ENCODE measurements around the gene C4orf54. TPM values are rescaled to one million over a fixed set of nuclear protein-coding genes. Genes with fewer than 3 reads are reported as not detected.

Gene C4orf54
- polyA plus RNA-seq, 3 donors from 2014 or later, result not detected

GRCh38 chr4:99648321-99648720 lies 9.3 kb downstream of the C4orf54 start:
- no peak for DNase-seq
- Mint-ChIP-seq H3K9me3 (peaks cover 0 to 3% (median 0%) of the 10 kb centered on the region in 6 donors), H3K27me3 (ENCODE audit: low read depth in 3 of 3) (peaks cover 0 to 6% (median 0%) of the 10 kb centered on the region in 3 donors), H3K27ac (no peak overlapping the region), H3K4me1 (no peaks in the 10 kb centered on the region), H3K4me3 (no peak overlapping the region), H3K36me3 (no peaks in the 10 kb centered on the region)

- Mint-ChIP-seq H3K27ac (no peak overlapping the region), H3K36me3 (no peaks in the 10 kb centered on the region), H3K9me3 (peaks cover 0 to 3% (median 0%) of the 10 kb centered on the region in 6 donors)
Observed at GRCh38 chr4:99647071-99647470, 10.6 kb downstream of the C4orf54 start.

DNA sequence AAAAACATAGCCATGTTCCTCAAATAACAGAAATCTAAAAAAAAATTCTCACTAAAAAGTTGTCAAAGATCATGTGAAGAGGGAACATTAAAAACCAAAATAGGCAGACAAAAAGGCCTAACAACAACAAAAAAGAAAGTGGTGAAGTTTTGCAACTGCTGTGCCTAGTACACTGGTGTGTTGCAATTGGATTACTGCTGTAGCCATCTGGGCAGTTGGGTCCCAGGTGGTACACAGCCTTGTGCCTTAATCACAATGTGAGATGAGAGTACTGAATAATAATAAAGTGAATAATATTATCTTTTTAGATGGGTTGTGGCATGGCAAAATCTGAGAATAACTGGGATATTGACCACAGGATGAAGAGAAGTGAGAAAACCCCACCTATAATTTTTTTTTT lies 12.0 kb downstream of the C4orf54 start:
- H3K9me3 Mint-ChIP-seq, result peaks cover 0 to 3% (median 0%) of the 10 kb centered on the region in 6 donors
- H3K27ac Mint-ChIP-seq, result no peak overlapping the region
- no peaks in the 10 kb centered on the region for H3K4me1 Mint-ChIP-seq
- DNase-seq, result no peak
- no peaks in the 10 kb centered on the region for H3K36me3 Mint-ChIP-seq
- H3K4me3 Mint-ChIP-seq, result no peak overlapping the region
- H3K27me3 Mint-ChIP-seq (ENCODE audit: low read depth in 3 of 3), result peaks cover 0 to 9% (median 0%) of the 10 kb centered on the region in 3 donors

More at GRCh38 chr4:99647071-99647470, 10.6 kb downstream of the C4orf54 start:
- no peak for DNase-seq
- Mint-ChIP-seq H3K4me1 (no peaks in the 10 kb centered on the region), H3K27me3 (ENCODE audit: low read depth in 3 of 3) (peaks cover 0 to 9% (median 0%) of the 10 kb centered on the region in 3 donors), H3K4me3 (no peak overlapping the region)

DNA sequence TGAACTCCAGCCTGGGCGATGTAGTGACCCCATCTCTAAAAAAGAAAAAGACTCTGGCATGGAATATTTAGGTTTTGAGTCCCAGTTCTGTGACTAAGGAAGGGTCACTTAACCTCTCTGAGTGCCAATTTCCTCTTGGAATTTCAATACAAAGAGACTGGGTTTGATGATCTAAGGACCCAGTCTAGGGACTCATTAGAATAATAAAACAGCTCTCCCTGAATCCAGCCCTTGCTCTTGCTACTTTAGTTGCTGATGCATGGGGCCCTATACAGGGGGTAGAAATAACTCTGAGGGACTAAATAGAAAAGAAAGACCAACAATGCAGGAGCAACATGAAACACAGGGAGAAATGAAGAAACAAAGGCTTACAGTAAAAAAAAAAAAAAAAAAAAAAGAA lies 12.6 kb downstream of the C4orf54 start:
- Mint-ChIP-seq H3K36me3 (no peaks in the 10 kb centered on the region), H3K27me3 (ENCODE audit: low read depth in 3 of 3) (peaks cover 0 to 9% (median 0%) of the 10 kb centered on the region in 3 donors), H3K27ac (no peak overlapping the region), H3K4me3 (no peak overlapping the region), H3K9me3 (peaks cover 0 to 3% (median 0%) of the 10 kb centered on the region in 6 donors), H3K4me1 (no peaks in the 10 kb centered on the region)
- no peak for DNase-seq

DNA sequence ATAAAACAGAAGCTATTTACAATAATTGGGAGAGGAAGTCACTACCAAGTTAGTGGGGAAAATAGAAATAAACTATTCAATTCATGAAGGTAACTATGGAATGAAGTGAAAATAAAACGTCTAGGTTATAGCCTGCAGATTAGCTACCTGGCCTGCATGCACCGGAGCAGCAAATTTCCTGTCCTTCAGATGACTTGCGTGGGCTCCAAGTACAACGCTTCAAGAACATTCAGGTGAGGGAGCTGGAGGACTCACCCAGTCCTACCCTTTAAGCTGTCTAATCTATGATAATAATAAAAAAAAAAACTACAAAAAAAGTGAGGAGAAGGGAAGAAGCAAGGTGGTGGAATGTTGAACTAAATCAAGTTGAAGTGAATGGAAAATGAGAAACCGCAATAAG lies 13.2 kb downstream of the C4orf54 start:
- Mint-ChIP-seq H3K4me1 (no peaks in the 10 kb centered on the region), H3K4me3 (no peak overlapping the region), H3K9me3 (peaks cover 0 to 3% (median 0%) of the 10 kb centered on the region in 6 donors), H3K36me3 (no peaks in the 10 kb centered on the region), H3K27me3 (ENCODE audit: low read depth in 3 of 3) (peaks cover 0 to 7% (median 0%) of the 10 kb centered on the region in 3 donors), H3K27ac (no peak overlapping the region)
- no peak for DNase-seq

- H3K36me3 Mint-ChIP-seq, result no peaks in the 10 kb centered on the region
- no peak for DNase-seq
- no peak overlapping the region for H3K4me3 Mint-ChIP-seq
- no peak overlapping the region for H3K27ac Mint-ChIP-seq
- peaks cover 0 to 5% (median 0%) of the 10 kb centered on the region in 3 donors for H3K27me3 Mint-ChIP-seq (ENCODE audit: low read depth in 3 of 3)
- peaks cover 0 to 3% (median 0%) of the 10 kb centered on the region in 6 donors for H3K9me3 Mint-ChIP-seq
- no peaks in the 10 kb centered on the region for H3K4me1 Mint-ChIP-seq
Observed at GRCh38 chr4:99642725-99643489, 14.7 kb downstream of the C4orf54 start.

GRCh38 chr4:99640676-99641075 lies 17.0 kb downstream of the C4orf54 start:
- DNase-seq, result no peak
- Mint-ChIP-seq H3K27me3 (ENCODE audit: low read depth in 3 of 3) (peaks cover 0 to 9% (median 6%) of the 10 kb centered on the region in 3 donors), H3K36me3 (no peaks in the 10 kb centered on the region), H3K9me3 (peaks cover 0 to 3% (median 0%) of the 10 kb centered on the region in 6 donors), H3K4me1 (no peaks in the 10 kb centered on the region), H3K27ac (no peak overlapping the region), H3K4me3 (no peak overlapping the region)

DNA sequence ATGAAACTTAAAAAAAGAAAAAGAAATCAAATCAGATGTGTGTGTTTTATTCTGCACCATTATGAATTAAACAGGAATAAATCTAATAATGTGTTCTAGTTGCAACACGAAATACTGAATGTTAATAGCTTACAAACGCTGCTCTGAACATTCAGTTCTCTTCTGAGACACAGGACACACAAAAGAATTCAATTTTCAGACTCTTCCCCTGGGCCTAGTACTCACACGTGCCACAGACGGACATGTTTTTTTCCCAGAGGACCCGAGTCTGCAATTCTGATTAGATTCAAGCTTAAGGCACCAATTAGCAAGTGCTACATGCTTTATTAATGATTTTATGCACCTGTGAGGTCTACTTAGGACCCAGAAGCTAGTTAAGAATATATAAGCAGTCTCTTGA lies 20.5 kb downstream of the C4orf54 start:
- Mint-ChIP-seq H3K36me3 (no peaks in the 10 kb centered on the region), H3K4me3 (no peak overlapping the region), H3K27ac (no peak overlapping the region), H3K27me3 (ENCODE audit: low read depth in 3 of 3) (peaks cover 0 to 8% (median 8%) of the 10 kb centered on the region in 3 donors), H3K4me1 (no peaks in the 10 kb centered on the region), H3K9me3 (no peaks in the 10 kb centered on the region)
- DNase-seq, result no peak

DNA sequence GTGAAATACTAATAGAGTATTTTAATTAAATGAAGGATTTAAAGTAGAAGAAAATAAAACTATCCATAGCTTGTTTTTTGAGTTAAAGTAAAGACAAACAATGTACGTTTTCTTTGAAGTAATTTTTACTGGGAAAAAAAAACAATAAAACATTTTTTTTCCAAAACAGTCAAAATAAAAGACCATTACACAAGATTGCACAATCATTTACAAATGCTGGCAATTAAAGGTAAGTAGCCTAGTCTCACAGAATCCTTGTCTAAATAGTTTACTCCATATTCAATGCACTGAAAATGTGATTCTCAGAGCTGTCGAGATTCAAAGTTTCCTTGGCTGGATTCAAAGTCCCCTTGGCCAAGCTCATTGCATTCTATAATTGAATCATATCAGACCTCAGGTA lies 21.2 kb downstream of the C4orf54 start:
- H3K36me3 Mint-ChIP-seq, result no peaks in the 10 kb centered on the region
- H3K27me3 Mint-ChIP-seq (ENCODE audit: low read depth in 3 of 3), result peaks cover 0 to 8% (median 6%) of the 10 kb centered on the region in 3 donors
- no peak overlapping the region for H3K4me3 Mint-ChIP-seq
- no peak overlapping the region for H3K27ac Mint-ChIP-seq
- H3K4me1 Mint-ChIP-seq, result no peaks in the 10 kb centered on the region
- H3K9me3 Mint-ChIP-seq, result no peaks in the 10 kb centered on the region
- no peak for DNase-seq

GRCh38 chr4:99635601-99636000 lies 22.0 kb downstream of the C4orf54 start:
- H3K4me1 Mint-ChIP-seq, result no peaks in the 10 kb centered on the region
- no peak for DNase-seq
- no peaks in the 10 kb centered on the region for H3K36me3 Mint-ChIP-seq
- H3K9me3 Mint-ChIP-seq, result no peaks in the 10 kb centered on the region
- H3K4me3 Mint-ChIP-seq, result no peak overlapping the region
- no peak overlapping the region for H3K27ac Mint-ChIP-seq
- peaks cover 0 to 8% (median 6%) of the 10 kb centered on the region in 3 donors for H3K27me3 Mint-ChIP-seq (ENCODE audit: low read depth in 3 of 3)

GRCh38 chr4:99634742-99635360 lies 22.8 kb downstream of the C4orf54 start:
- DNase-seq, result no peak
- Mint-ChIP-seq H3K4me1 (no peaks in the 10 kb centered on the region), H3K27me3 (ENCODE audit: low read depth in 3 of 3) (peaks cover 0 to 8% (median 6%) of the 10 kb centered on the region in 3 donors), H3K9me3 (no peaks in the 10 kb centered on the region), H3K27ac (no peak overlapping the region), H3K36me3 (no peaks in the 10 kb centered on the region), H3K4me3 (no peak overlapping the region)

GRCh38 chr4:99633772-99634171 lies 23.9 kb downstream of the C4orf54 start:
- no peaks in the 10 kb centered on the region for H3K4me1 Mint-ChIP-seq
- no peaks in the 10 kb centered on the region for H3K9me3 Mint-ChIP-seq
- no peak overlapping the region for H3K27ac Mint-ChIP-seq
- H3K4me3 Mint-ChIP-seq, result no peak overlapping the region
- H3K27me3 Mint-ChIP-seq (ENCODE audit: low read depth in 3 of 3), result peaks cover 0 to 8% (median 6%) of the 10 kb centered on the region in 3 donors
- H3K36me3 Mint-ChIP-seq, result no peaks in the 10 kb centered on the region
- no peak for DNase-seq

GRCh38 chr4:99630857-99631360 lies 26.7 kb downstream of the C4orf54 start:
- no peaks in the 10 kb centered on the region for H3K36me3 Mint-ChIP-seq
- DNase-seq, result no peak
- no peaks in the 10 kb centered on the region for H3K9me3 Mint-ChIP-seq
- no peak overlapping the region for H3K4me3 Mint-ChIP-seq
- H3K4me1 Mint-ChIP-seq, result no peaks in the 10 kb centered on the region
- H3K27me3 Mint-ChIP-seq (ENCODE audit: low read depth in 3 of 3), result peaks cover 0 to 6% (median 2%) of the 10 kb centered on the region in 3 donors
- H3K27ac Mint-ChIP-seq, result no peak overlapping the region

- no peak overlapping the region for H3K27ac Mint-ChIP-seq
- H3K4me1 Mint-ChIP-seq, result no peaks in the 10 kb centered on the region
- H3K27me3 Mint-ChIP-seq (ENCODE audit: low read depth in 3 of 3), result peaks cover 0 to 4% (median 3%) of the 10 kb centered on the region in 3 donors
- DNase-seq, result no peak
- H3K9me3 Mint-ChIP-seq, result no peaks in the 10 kb centered on the region
- no peak overlapping the region for H3K4me3 Mint-ChIP-seq
- H3K36me3 Mint-ChIP-seq, result no peaks in the 10 kb centered on the region
Observed at GRCh38 chr4:99629962-99630554, 27.6 kb downstream of the C4orf54 start.
